Spinal cord (tissue), 10 donors: ENCODE measurements around the gene RPF1. TPM values are rescaled to one million over a fixed set of nuclear protein-coding genes. Genes with fewer than 3 reads are reported as not detected.

Experiments
- DNase-seq, 6 donors: peaks; one replicate each; pipeline versions ENCODE4 v3.0.0 to v3.0.0-alpha.2; 2013 to 2015; ENCODE audit warnings: low spot score in 6 of 6, low read depth in 4 of 6
- H3K27ac ChIP-seq: one replicate; pipeline ENCODE4 v1.5.1; 2013; ENCODE audit warnings: low read depth, low read length, control low read depth
- H3K27me3 ChIP-seq: one replicate; pipeline ENCODE4 v1.6.1; 2013; ENCODE audit warnings: low read length; ENCODE audit not compliant: control insufficient read depth, insufficient read depth
- H3K36me3 ChIP-seq: one replicate; pipeline ENCODE4 v1.6.1; 2013; ENCODE audit warnings: low read length; ENCODE audit not compliant: control insufficient read depth, insufficient read depth
- H3K4me1 ChIP-seq: one replicate; pipeline ENCODE4 v1.6.1; 2013; ENCODE audit warnings: low read length; ENCODE audit not compliant: control insufficient read depth, insufficient read depth
- H3K4me3 ChIP-seq: one replicate; pipeline ENCODE4 v1.5.1; 2013; ENCODE audit warnings: low read depth, low read length, control low read depth
- H3K9me3 ChIP-seq: one replicate; pipeline ENCODE4 v1.6.1; 2013; ENCODE audit warnings: low read length; ENCODE audit not compliant: control insufficient read depth, insufficient read depth
- WGBS: methylation state at CpG from one replicate; pipeline ENCODE4 v1.1.5; 2013; ENCODE audit warnings: missing lambda C conversion rate; ENCODE audit not compliant: insufficient coverage; 5-methylcytosine and 5-hydroxymethylcytosine counted together
- long read RNA-seq, 4 donors: transcript quantifications; one replicate each; lab custom pipeline, GENCODE V29; 2026
- polyA plus RNA-seq, 2 donors: library from polyadenylated mRNA; unstranded; fragments of 120-200 nt; gene quantifications; one replicate each; pipeline ENCODE4 v1.2.1, GENCODE V29; 2013; ENCODE audit not compliant: insufficient read length in 2 of 2
- total RNA-seq, 2 donors: library from RNA; depleted of rRNA in 1 of 2; stranded (reverse); fragments of 120-200 nt in 1 of 2; fragments of >200 nt in 1 of 2; gene quantifications; one replicate each; pipeline versions ENCODE4 v1.2.3 to v1.2.4, GENCODE V29; 2013 to 2014
- donor health status: healthy.

RPF1 gene, protein sequence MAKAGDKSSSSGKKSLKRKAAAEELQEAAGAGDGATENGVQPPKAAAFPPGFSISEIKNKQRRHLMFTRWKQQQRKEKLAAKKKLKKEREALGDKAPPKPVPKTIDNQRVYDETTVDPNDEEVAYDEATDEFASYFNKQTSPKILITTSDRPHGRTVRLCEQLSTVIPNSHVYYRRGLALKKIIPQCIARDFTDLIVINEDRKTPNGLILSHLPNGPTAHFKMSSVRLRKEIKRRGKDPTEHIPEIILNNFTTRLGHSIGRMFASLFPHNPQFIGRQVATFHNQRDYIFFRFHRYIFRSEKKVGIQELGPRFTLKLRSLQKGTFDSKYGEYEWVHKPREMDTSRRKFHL
- total RNA-seq (10 to 100 TPM; 31.3 to 37.1 TPM), polyA plus RNA-seq (10 to 100 TPM; 25.1 to 29.2 TPM)
- long read RNA-seq, donor 1, transcript RPF1-201 (9 exons, 1,385 nt) = major isoform, 17 of 17 reads
- long read RNA-seq, donor 1, partial matches to known transcripts = 0 of 17 reads
- long read RNA-seq, donor 1, other reads (novel, unspliced or antisense) = 0 of 17 reads
- long read RNA-seq, donor 2, transcript RPF1-201 (9 exons, 1,385 nt) = major isoform, 6 of 6 reads
- long read RNA-seq, donor 2, partial matches to known transcripts = 0 of 6 reads
- long read RNA-seq, donor 2, other reads (novel, unspliced or antisense) = 0 of 6 reads
- long read RNA-seq, donor 3, partial matches to known transcripts = 0 of 3 reads
- long read RNA-seq, donor 3, other reads (novel, unspliced or antisense) = 0 of 3 reads
- long read RNA-seq, donor 4, transcript RPF1-201 (9 exons, 1,385 nt) = major isoform, 24 of 898 reads
- long read RNA-seq, donor 4, partial matches to known transcripts = 846 of 898 reads
- long read RNA-seq, donor 4, other reads (novel, unspliced or antisense) = 26 of 898 reads

DNA sequence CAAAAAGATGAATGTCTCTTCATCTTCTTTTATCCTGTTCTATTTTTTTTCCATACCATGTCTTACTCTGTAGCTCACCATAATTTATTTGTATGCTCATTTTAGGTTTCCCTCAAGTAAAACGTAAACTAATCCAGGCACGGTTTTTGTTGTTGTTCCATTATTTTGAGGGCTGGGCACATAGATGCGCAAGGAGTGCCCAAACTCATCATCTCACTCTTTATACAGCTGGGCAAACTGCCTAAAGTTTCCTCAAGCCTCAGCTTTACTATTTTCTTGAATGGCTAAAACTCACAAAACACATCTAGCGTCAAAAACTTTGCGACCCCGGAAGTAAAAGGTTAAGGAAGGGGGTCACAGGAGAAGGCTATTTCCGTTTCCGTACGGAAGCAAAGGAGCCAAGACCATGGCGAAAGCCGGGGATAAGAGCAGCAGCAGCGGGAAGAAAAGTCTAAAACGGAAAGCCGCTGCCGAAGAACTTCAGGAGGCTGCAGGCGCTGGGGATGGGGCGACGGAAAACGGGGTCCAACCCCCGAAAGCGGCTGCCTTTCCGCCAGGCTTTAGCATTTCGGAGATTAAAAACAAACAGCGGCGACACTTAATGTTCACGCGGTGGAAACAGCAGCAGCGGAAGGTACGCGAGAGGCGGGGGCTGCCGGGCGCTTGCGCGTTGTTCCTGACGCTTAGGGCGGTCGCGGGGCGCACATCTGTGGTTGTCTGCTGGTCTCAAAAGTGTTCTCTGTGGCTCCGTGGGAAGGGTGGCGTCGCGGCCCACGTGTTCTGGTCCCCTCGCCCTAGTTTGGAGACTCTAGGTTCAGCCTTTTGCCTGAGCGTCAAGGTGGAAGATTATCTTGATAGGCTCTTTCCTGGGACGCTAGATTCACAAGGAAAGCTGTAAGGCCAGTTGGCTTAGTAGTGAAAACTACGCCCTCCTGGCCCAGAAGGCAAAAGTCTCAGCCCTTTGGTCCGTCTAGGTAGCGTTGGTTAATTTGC lies at the start of gene RPF1:
Gene RPF1, plus strand, starts transcription at position 391 of the 993 bp plus-strand sequence. Its CDS starts 16 bp downstream, at position 407.
- WGBS = 6% methylated on average over 47 of the region's 51 CpGs
- Histone ChIP-seq H3K4me3 (peak within 1 kb of the TSS; percentile 89), H3K27ac (peak within 1 kb of the TSS; percentile 87), H3K4me1 (peaks cover 4% of the 10 kb centered on the region), H3K9me3 (peaks cover 2% of the 10 kb centered on the region), H3K36me3 (peaks cover 4% of the 10 kb centered on the region), H3K27me3 (peaks cover 16% of the 10 kb centered on the region)
- peak; percentile 78 to 97 (median 84) for DNase-seq

DNA sequence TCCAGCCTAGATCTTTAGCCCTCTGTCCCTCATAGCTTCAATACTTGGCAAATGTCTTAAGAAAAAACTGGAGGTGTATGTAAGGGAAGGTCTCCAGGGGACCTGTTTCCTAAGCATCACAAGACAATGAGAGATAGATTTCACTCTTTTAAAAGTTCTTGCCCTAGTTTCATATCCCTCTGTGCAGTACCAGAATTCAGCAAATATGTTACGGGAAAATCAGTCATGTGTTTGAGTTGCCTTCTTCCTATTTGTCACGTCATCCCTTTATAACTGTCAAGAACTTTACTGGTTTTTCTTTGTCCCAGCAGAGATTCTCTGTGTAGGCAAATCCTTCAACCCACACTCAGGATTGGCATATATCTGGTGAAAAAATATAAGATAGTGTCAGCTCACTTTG lies 48.5 kb upstream of the RPF1 start:
- WGBS = 0% methylated on average over 1 of the region's 2 CpGs
- Histone ChIP-seq H3K27me3 (no peaks in the 10 kb centered on the region), H3K36me3 (no peaks in the 10 kb centered on the region), H3K4me3 (no peak overlapping the region), H3K27ac (no peak overlapping the region), H3K9me3 (no peaks in the 10 kb centered on the region), H3K4me1 (peaks cover 3% of the 10 kb centered on the region)
- no peak for DNase-seq

DNA sequence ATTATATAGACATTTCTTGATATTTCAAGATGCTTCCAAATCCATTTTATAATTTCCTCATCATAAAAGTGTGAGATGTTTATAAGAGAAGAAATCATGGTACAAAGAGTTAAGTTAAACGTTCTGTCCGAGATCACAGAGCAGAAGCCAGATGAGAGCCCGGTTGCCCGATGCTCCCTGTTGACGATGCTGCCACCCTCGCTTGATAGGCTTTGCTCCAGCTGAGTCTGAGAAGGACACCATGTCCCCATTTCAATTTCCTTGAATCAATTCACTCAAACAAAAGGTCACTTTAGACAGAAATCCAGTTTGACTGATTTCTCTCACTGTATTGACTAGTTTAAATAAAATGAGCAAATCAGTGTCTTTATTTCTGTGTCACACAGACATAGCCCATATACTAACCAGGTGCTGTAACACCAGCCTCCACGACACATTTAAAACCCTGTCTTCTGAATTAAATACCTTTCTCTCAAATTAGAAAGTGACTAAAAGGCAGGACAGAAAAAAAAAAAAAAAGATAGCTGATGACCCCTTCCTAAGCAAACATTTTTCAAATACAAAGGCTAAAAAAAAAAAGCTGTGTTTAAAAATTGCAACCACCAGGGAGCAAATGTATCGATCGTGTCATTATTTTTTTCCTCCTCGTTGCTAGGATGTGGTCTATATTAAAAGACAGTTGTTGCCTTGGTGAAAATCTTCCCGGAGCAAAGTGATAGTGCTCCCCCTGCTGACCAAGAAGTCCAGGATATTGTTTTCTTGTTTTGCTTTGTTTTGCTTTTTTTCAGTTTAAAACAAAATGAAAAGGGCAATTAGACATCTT lies 45.6 kb upstream of the RPF1 start:
- peak overlapping the region; percentile 34 for H3K4me3 ChIP-seq
- WGBS = 3% methylated on average over 8 of the region's 11 CpGs
- H3K4me1 ChIP-seq = peaks cover 3% of the 10 kb centered on the region
- no peaks in the 10 kb centered on the region for H3K36me3 ChIP-seq
- H3K27me3 ChIP-seq = no peaks in the 10 kb centered on the region
- peak; percentile 52 to 97 (median 79) for DNase-seq
- H3K9me3 ChIP-seq = no peaks in the 10 kb centered on the region
- H3K27ac ChIP-seq = no peak overlapping the region

DNA sequence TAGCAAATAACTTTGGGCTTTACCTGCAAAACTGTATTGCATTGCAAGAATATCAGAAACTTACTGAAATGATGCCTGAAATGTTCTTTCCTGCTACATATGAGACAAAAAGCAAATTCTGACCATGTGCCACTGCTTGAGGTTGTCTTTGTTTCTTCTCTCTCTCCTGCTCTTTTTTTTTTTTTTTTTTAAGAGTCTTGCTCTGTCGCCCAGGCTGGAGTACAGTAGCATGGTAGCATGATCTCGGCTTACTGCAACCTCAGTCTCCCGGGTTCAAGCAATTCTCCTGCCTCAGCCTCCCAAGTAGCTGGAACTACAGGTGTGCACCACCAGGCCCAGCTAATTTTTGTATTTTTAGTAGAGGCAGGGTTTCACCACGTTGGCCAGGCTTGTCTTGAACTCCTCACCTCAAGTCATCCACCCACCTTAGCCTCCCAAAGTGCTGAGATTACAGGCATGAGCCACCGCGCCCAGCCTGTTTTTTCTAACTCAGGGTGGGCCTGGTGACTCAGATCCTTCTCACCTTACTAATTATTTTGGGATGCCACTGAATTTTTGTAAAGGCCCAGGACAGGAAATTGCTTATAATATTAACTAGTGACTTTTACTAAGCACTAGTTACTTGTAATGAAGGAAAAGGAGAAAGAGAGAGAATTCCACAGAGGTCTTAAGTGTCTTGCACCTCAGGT lies 44.8 kb upstream of the RPF1 start:
- Histone ChIP-seq H3K9me3 (no peaks in the 10 kb centered on the region), H3K27me3 (no peaks in the 10 kb centered on the region), H3K36me3 (no peaks in the 10 kb centered on the region), H3K27ac (no peak overlapping the region), H3K4me3 (peak overlapping the region; percentile 34), H3K4me1 (peaks cover 3% of the 10 kb centered on the region)
- DNase-seq = no peak
- WGBS = no CpG with 5 or more reads among the region's 6 CpGs

DNA sequence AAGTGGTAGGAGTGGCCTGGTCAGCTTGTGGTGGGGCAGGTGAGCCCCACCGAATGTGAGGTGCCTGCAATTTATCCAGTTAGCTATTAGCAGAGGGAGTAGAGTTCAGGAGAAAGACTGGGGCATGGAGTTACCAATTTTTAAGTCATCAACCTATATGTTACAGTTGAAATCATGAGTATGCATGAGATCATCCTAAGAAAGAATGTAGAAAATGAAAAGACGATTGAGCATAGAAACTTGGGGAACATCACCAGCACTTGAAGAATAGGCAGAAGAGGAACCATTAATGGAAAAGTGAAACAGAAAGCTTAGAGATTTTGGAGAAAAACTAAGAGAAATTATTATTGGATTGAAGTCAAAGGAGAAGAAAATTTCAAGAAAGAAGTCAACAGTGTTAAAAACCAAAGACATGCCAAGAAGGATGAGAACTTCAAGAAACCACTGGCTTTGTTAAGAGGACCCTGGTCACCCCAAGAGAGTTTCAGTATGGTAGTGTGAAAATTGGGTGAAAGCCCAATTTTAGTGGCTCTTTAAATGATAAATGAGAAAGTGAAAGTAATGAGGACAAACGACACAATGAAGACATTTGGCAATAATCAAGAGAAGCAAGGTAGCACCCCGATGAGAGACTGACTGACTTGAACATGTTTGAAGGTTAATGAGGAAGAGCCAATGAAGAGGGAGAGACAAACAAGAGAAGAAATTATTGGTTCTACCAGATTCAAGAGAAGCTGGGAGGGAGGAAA lies 44.1 kb upstream of the RPF1 start:
- Histone ChIP-seq H3K27ac (no peak overlapping the region), H3K27me3 (no peaks in the 10 kb centered on the region), H3K4me1 (peaks cover 3% of the 10 kb centered on the region), H3K36me3 (no peaks in the 10 kb centered on the region), H3K9me3 (no peaks in the 10 kb centered on the region), H3K4me3 (no peak overlapping the region)
- WGBS = 33% methylated on average over 3 of the region's 4 CpGs
- DNase-seq = no peak

DNA sequence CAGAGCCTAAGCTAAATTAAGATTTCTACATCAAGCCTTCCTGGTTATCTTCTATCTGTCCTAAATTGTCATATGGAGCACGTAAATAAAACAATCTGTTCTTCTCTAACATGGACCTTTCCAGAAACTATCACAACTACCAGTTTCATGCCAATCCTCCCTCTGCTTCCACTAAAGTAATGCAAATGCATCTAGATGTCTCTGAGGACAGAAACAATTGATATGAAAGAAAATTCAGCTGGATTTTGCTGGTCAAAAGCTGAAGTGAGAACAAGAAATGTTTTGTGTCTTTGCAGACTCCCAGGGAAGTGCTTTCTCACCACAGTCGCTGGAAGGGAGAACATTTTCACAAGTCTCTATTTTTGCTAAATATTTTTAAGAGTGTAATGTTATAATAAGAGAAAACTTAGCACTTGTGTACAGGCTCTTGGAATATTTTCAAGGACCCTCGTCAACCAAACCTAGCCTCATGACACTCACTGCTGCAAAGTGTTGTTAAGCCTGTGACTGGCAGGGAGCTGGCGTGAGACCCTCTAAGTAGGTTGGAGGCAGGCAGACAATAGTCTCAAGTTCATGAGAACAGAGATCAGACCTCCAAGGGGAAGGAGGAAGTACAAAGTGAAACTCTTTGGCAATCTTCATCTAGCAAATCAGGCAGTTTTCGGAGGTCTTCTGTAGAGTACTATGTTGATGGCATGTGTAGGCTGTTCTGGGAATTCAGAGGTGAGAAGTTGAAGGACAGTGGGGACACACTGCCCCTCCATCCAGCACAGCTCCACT lies 42.0 kb upstream of the RPF1 start:
- no peak overlapping the region for H3K27ac ChIP-seq
- peaks cover 3% of the 10 kb centered on the region for H3K4me1 ChIP-seq
- DNase-seq = peak in 1 of 6 donors; percentile 80
- no peaks in the 10 kb centered on the region for H3K36me3 ChIP-seq
- 67% methylated on average over 1 of the region's 5 CpGs for WGBS
- H3K9me3 ChIP-seq = no peaks in the 10 kb centered on the region
- H3K27me3 ChIP-seq = no peaks in the 10 kb centered on the region
- no peak overlapping the region for H3K4me3 ChIP-seq

DNA sequence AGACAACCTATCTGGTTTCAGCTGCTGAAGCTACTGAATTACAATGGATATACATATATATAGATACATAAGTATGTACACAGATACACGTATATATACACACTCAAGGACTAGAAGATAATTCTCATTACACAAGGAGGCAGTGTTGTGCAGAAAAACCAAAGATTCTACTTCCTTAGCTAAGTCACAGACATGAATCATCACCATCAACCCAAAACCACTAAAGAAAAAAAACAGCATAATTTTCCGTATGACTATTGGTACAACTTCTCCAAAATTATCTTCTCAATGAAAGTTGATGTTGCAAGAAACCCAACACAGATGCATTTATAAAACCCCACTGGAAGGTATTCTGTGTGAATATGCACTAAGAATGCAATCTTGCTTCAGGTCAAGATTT lies 36.8 kb upstream of the RPF1 start:
- H3K27ac ChIP-seq = no peak overlapping the region
- no peaks in the 10 kb centered on the region for H3K9me3 ChIP-seq
- peak in 2 of 6 donors; percentile 15 to 53 for DNase-seq
- no CpG with 5 or more reads among the region's 2 CpGs for WGBS
- H3K36me3 ChIP-seq = no peaks in the 10 kb centered on the region
- no peak overlapping the region for H3K4me3 ChIP-seq
- no peaks in the 10 kb centered on the region for H3K4me1 ChIP-seq
- no peaks in the 10 kb centered on the region for H3K27me3 ChIP-seq
